H1 (cell line): Measurements from ENCODE around the gene SLC47A2. TPM values are rescaled to one million over a fixed set of nuclear protein-coding genes. Genes with fewer than 3 reads are reported as not detected.

Experiments used
- CTCF ChIA-PET: fragments of 300-600 bp; sonication (Branson Sonifier 250); formaldehyde crosslinking; loops from one replicate; lab custom pipeline; 2021; ENCODE audit not compliant: partially characterized antibody; lab: Charles Lee
- POLR2A ChIA-PET: fragments of 300-600 bp; sonication (Branson Sonifier 250); formaldehyde crosslinking; loops from one replicate; lab custom pipeline; 2021; ENCODE audit warnings: inconsistent platforms; ENCODE audit not compliant: partially characterized antibody; lab: Charles Lee
- DNase-seq, 2 experiments: peaks; one replicate each; pipeline versions ENCODE4 v3.0.0 to v3.0.0-alpha.2; 2010 to 2022; ENCODE audit warnings: low spot score in 2 of 2, low read depth in 1 of 2, mixed read lengths in 1 of 2
- FAIRE-seq: peaks from 2 replicates; lab custom pipeline; 2011; peaks lifted over from hg19 to GRCh38; lab: Jason Lieb, UNC
- H2AFZ ChIP-seq: 2 replicates; pipeline ENCODE4 v1.8.1; 2012; ENCODE audit warnings: low read length, inconsistent platforms
- H2AK5ac ChIP-seq: 2 replicates; pipeline ENCODE4 v1.6.1; 2013; ENCODE audit warnings: low read depth, low read length
- H2BK120ac ChIP-seq: replicated peaks from 2 replicates; pipeline ENCODE3; 2013; ENCODE audit warnings: low read depth, low read length, inconsistent platforms
- H2BK12ac ChIP-seq: 2 replicates; pipeline ENCODE4 v1.6.1; 2013; ENCODE audit warnings: low read depth, low read length
- H2BK15ac ChIP-seq: 2 replicates; pipeline ENCODE4 v1.6.1; 2013; ENCODE audit warnings: low read length
- H2BK20ac ChIP-seq: 2 replicates; pipeline ENCODE4 v1.6.1; 2013; ENCODE audit warnings: low read length
- H2BK5ac ChIP-seq: 2 replicates; pipeline ENCODE4 v1.6.1; 2013; ENCODE audit warnings: low read depth, low read length
- H3K14ac ChIP-seq: 2 replicates; pipeline ENCODE4 v1.6.1; 2013; ENCODE audit warnings: inconsistent platforms; ENCODE audit not compliant: insufficient read length
- H3K18ac ChIP-seq: 2 replicates; pipeline ENCODE4 v1.6.1; 2013; ENCODE audit warnings: low read length; ENCODE audit errors: extremely low read depth
- H3K23ac ChIP-seq: 2 replicates; pipeline ENCODE4 v1.6.1; 2013; ENCODE audit warnings: inconsistent platforms; ENCODE audit not compliant: insufficient read length
- H3K23me2 ChIP-seq: 2 replicates; pipeline ENCODE4 v1.6.1; 2013; ENCODE audit warnings: low read depth, low read length
- H3K27ac ChIP-seq: 2 replicates; pipeline ENCODE4 v1.6.1; 2011; ENCODE audit warnings: low read depth, low read length, inconsistent platforms
- H3K27me3 ChIP-seq, 4 experiments: replicated peaks in 1 of 4; 1 replicate in 1 of 4; 2 replicates in 3 of 4; pipeline versions ENCODE4 v1.6.1 to v1.8.1; 2011 to 2013; ENCODE audit warnings: low read length in 3 of 4, mild to moderate bottlenecking in 3 of 4, inconsistent platforms in 2 of 4, mixed read lengths in 2 of 4, moderate library complexity in 1 of 4; ENCODE audit not compliant: control insufficient read depth in 3 of 4, insufficient read depth in 3 of 4; ENCODE audit errors: extremely low read depth in 1 of 4
- H3K36me3 ChIP-seq, 4 experiments: 2 replicates each; pipeline versions ENCODE4 v1.6.1 to v1.8.1; 2011 to 2013; ENCODE audit warnings: mild to moderate bottlenecking in 4 of 4, low read length in 3 of 4, moderate library complexity in 2 of 4, control low read depth in 1 of 4, inconsistent platforms in 1 of 4; ENCODE audit not compliant: insufficient read depth in 4 of 4, control insufficient read depth in 2 of 4
- H3K4ac ChIP-seq: replicated peaks from 2 replicates; pipeline ENCODE3; 2013; ENCODE audit warnings: low read length, low read depth, mixed read lengths, inconsistent platforms; ENCODE audit not compliant: insufficient read length
- H3K4me1 ChIP-seq, 4 experiments: replicated peaks in 1 of 4; 1 replicate in 1 of 4; 2 replicates in 3 of 4; pipeline versions ENCODE4 v1.6.1 to v1.8.1; 2011 to 2013; ENCODE audit warnings: low read length in 3 of 4, inconsistent platforms in 2 of 4, mixed read lengths in 1 of 4; ENCODE audit not compliant: insufficient read depth in 4 of 4, control insufficient read depth in 3 of 4
- H3K4me2 ChIP-seq, 2 experiments: 2 replicates each; pipeline versions ENCODE4 v1.6.1 to v1.8.1; 2011 to 2013; ENCODE audit warnings: low read depth in 2 of 2, low read length in 2 of 2, control low read depth in 1 of 2, inconsistent platforms in 1 of 2, mild to moderate bottlenecking in 1 of 2; ENCODE audit not compliant: insufficient read depth in 1 of 2
- H3K4me3 ChIP-seq, 4 experiments: fragments of 200-600, 300-600 bp in 1 of 4; sonication (generic), shearing (Covaris generic), sonication (Bioruptor Twin) in 1 of 4; 2 replicates each; pipeline versions ENCODE4 v1.5.1 to v1.8.1; 2011 to 2016; ENCODE audit warnings: low read length in 4 of 4, low read depth in 3 of 4, control low read depth in 2 of 4, inconsistent platforms in 2 of 4, mild to moderate bottlenecking in 2 of 4, mixed read lengths in 1 of 4, moderate library complexity in 1 of 4; ENCODE audit not compliant: insufficient read depth in 2 of 4; ENCODE audit errors: extremely low read depth in 1 of 4
- H3K56ac ChIP-seq: replicated peaks from 2 replicates; pipeline ENCODE3; 2013; ENCODE audit warnings: low read depth, mild to moderate bottlenecking, mixed read lengths, low read length, inconsistent platforms; ENCODE audit not compliant: insufficient read length
- H3K79me1 ChIP-seq: 2 replicates; pipeline ENCODE4 v1.6.1; 2013; ENCODE audit warnings: low read depth, low read length, control low read depth
- H3K79me2 ChIP-seq, 2 experiments: 2 replicates each; pipeline versions ENCODE4 v1.6.1 to v1.8.1; 2012 to 2013; ENCODE audit warnings: low read length in 2 of 2, mild to moderate bottlenecking in 2 of 2, inconsistent platforms in 1 of 2; ENCODE audit not compliant: insufficient read depth in 2 of 2, control insufficient read depth in 1 of 2
- H3K9ac ChIP-seq, 4 experiments: replicated peaks in 1 of 4; 1 replicate in 1 of 4; 2 replicates in 3 of 4; pipeline versions ENCODE4 v1.6.1 to v1.8.1; 2011 to 2013; ENCODE audit warnings: low read depth in 3 of 4, low read length in 3 of 4, control low read depth in 2 of 4, mild to moderate bottlenecking in 2 of 4, moderate library complexity in 2 of 4, inconsistent platforms in 1 of 4; ENCODE audit errors: extremely low read depth in 1 of 4
- H3K9me3 ChIP-seq, 2 experiments: 2 replicates each; pipeline versions ENCODE4 v1.6.1 to v1.8.1; 2012 to 2013; ENCODE audit warnings: mild to moderate bottlenecking in 2 of 2, moderate library complexity in 2 of 2, control low read depth in 1 of 2, inconsistent platforms in 1 of 2, low read depth in 1 of 2, low read length in 1 of 2, mixed read lengths in 1 of 2; ENCODE audit not compliant: insufficient read depth in 2 of 2
- H4K20me1 ChIP-seq, 2 experiments: replicated peaks in 1 of 2; 2 replicates each; pipeline versions ENCODE3 to v1.8.1; 2011 to 2013; ENCODE audit warnings: inconsistent platforms in 2 of 2, low read length in 2 of 2, mild to moderate bottlenecking in 1 of 2; ENCODE audit not compliant: insufficient read depth in 2 of 2, control insufficient read depth in 1 of 2
- H4K5ac ChIP-seq: 2 replicates; pipeline ENCODE4 v1.6.1; 2013; ENCODE audit warnings: low read length, low read depth, mixed read lengths, inconsistent platforms; ENCODE audit not compliant: insufficient read length
- H4K8ac ChIP-seq: 2 replicates; pipeline ENCODE4 v1.8.0; 2013; ENCODE audit warnings: mild to moderate bottlenecking, moderate library complexity, low read length, inconsistent platforms; ENCODE audit not compliant: insufficient read depth; ENCODE audit errors: extremely low read depth
- H4K91ac ChIP-seq: replicated peaks from 2 replicates; pipeline ENCODE3; 2013; ENCODE audit warnings: low read length, mixed read lengths, inconsistent platforms; ENCODE audit not compliant: insufficient read length
- CEBPB ChIP-seq: IDR thresholded peaks from 2 replicates; pipeline ENCODE4 v1.6.1; 2012; ENCODE audit warnings: low read depth, low read length
- FOSL1 ChIP-seq: IDR thresholded peaks from 2 replicates; pipeline ENCODE4 v1.6.1; 2011; ENCODE audit warnings: mild to moderate bottlenecking, low read depth, low read length, moderate library complexity; ENCODE audit not compliant: insufficient read depth
- HDAC2 ChIP-seq, 2 experiments: fragments of 300-600 bp in 1 of 2; sonication (generic) in 1 of 2; IDR thresholded peaks; 2 replicates each; pipeline ENCODE4 v1.6.1; 2011 to 2012; ENCODE audit warnings: low read depth in 2 of 2, low read length in 2 of 2, mild to moderate bottlenecking in 2 of 2, moderate library complexity in 2 of 2, borderline replicate concordance in 1 of 2, inconsistent platforms in 1 of 2
- JUN ChIP-seq: IDR thresholded peaks from 2 replicates; pipeline ENCODE4 v1.6.1; 2011; ENCODE audit warnings: low read depth, mild to moderate bottlenecking, improper control_type of control experiment, low read length
- POLR2A ChIP-seq, 2 experiments: IDR thresholded peaks; 1 replicate in 1 of 2; 2 replicates in 1 of 2; pipeline ENCODE4 v1.6.1; 2011; ENCODE audit warnings: low read depth in 2 of 2, low read length in 2 of 2, mild to moderate bottlenecking in 2 of 2; ENCODE audit errors: control extremely low read depth in 1 of 2
- RFX5 ChIP-seq: IDR thresholded peaks from 2 replicates; pipeline ENCODE4 v1.6.1; 2011; ENCODE audit warnings: low read depth, low read length, improper control_type of control experiment, borderline replicate concordance
- RNF2 ChIP-seq: fragments of 200-900, 300-1000 bp; sonication (generic); IDR thresholded peaks from 2 replicates; pipeline ENCODE4 v1.7.1; 2016; ENCODE audit warnings: borderline replicate concordance, low read depth, mild to moderate bottlenecking, antibody characterized with exemption, low read length; ENCODE audit not compliant: poor library complexity, severe bottlenecking; ENCODE audit errors: missing control alignments
- SAP30 ChIP-seq: fragments of 300-600 bp; sonication (generic); IDR thresholded peaks from 2 replicates; pipeline ENCODE4 v1.7.1; 2012; ENCODE audit warnings: low read length, moderate library complexity, mild to moderate bottlenecking, inconsistent platforms; ENCODE audit not compliant: insufficient read depth, insufficient replicate concordance
- TAF7 ChIP-seq: optimal IDR thresholded peaks from 2 replicates; pipeline ENCODE3; 2011; ENCODE audit warnings: low read depth, mild to moderate bottlenecking, inconsistent platforms, low read length, moderate library complexity, borderline replicate concordance
- USF2 ChIP-seq: IDR thresholded peaks from 2 replicates; pipeline ENCODE4 v1.6.1; 2011; ENCODE audit warnings: low read length, improper control_type of control experiment
- WGBS, 2 experiments: shearing (Covaris generic) in 1 of 2; methylation state at CpG; one replicate each; pipeline versions ENCODE4 v1.1.6 to v1.1.7; 2013 to 2015; ENCODE audit warnings: low lambda C conversion rate in 2 of 2, mixed read lengths in 2 of 2, inconsistent platforms in 1 of 2, low coverage in 1 of 2, missing lambda C conversion rate in 1 of 2; ENCODE audit not compliant: insufficient replicate concordance in 2 of 2, insufficient coverage in 1 of 2, insufficient read length in 1 of 2; ENCODE audit errors: extremely low coverage in 1 of 2, missing lambda C conversion rate in 1 of 2; 5-methylcytosine and 5-hydroxymethylcytosine counted together
- polyA plus RNA-seq, 7 experiments: library from polyadenylated mRNA; depleted of rRNA in 3 of 7; stranded (reverse) in 5 of 7; unstranded in 2 of 7; fragments of >200 nt in 5 of 7; fragments of 200-250 nt in 2 of 7; gene quantifications; 1 replicate in 5 of 7; 2 replicates in 1 of 7; 4 replicates in 1 of 7; pipeline versions ENCODE4 v1.2.1 to v1.2.3, GENCODE V29; 2011 to 2013; ENCODE audit warnings: missing spikeins in 2 of 7, mixed read lengths in 2 of 7
- total RNA-seq: library from RNA; stranded (reverse); fragmentation: NEBNext Ultra II Directional; extraction: Animal tissue kit (Norgen Biotek cat#: 25700); gene quantifications from 2 replicates; pipeline ENCODE4 v1.2.1, GENCODE V29; 2021

Gene SLC47A2
- total and polyA plus RNA-seq, 2 of the 8 experiments (the other 6 are each of a cell fraction or from before 2014, with no cell fraction given) = not detected

- H3K4me2 ChIP-seq = no peak overlapping the region
- no peak overlapping the region for H3K4ac ChIP-seq
- no peak overlapping the region for H3K23ac ChIP-seq
- no peak overlapping the region for H4K8ac ChIP-seq
- no peak overlapping the region for H3K14ac ChIP-seq
- H2BK20ac ChIP-seq = no peak overlapping the region
- POLR2A ChIA-PET = no interaction called here
- H4K5ac ChIP-seq = no peak overlapping the region
- H2BK5ac ChIP-seq = no peak overlapping the region
- H3K79me1 ChIP-seq = no peaks in the 10 kb centered on the region
- no peaks in the 10 kb centered on the region for H3K27me3 ChIP-seq
- H3K4me3 ChIP-seq = no peak overlapping the region
- peaks cover 2% of the 10 kb centered on the region in 2 experiments; a peak in 1 of 4 replicates for H3K9me3 ChIP-seq
- H3K9ac ChIP-seq = no peak overlapping the region
- H3K23me2 ChIP-seq = no peaks in the 10 kb centered on the region
- no peak overlapping the region for H3K27ac ChIP-seq
- DNase-seq (no peak), FAIRE-seq (no peak)
- WGBS, 2 experiments = 91% methylated on average over 3 of the region's 3 CpGs; no CpG with 5 or more reads in 1 of the 2 experiments
- H2BK12ac ChIP-seq = no peak overlapping the region
- H4K91ac ChIP-seq = no peak overlapping the region
- no peaks in the 10 kb centered on the region for H3K79me2 ChIP-seq
- H2BK120ac ChIP-seq = no peak overlapping the region
- H3K18ac ChIP-seq = no peak overlapping the region
- no peak overlapping the region for H2AK5ac ChIP-seq
- no peak overlapping the region for H3K56ac ChIP-seq
- H3K4me1 ChIP-seq = no peaks in the 10 kb centered on the region
- H2AFZ ChIP-seq = no peak overlapping the region
- H4K20me1 ChIP-seq = no peaks in the 10 kb centered on the region
- H2BK15ac ChIP-seq = no peak overlapping the region
- H3K36me3 ChIP-seq = no peaks in the 10 kb centered on the region
- CTCF ChIA-PET = interaction anchor here (1.4 to 2.0 kb wide), 2 partner anchors 14 to 17 kb away, joined by 3 to 8 read pairs; no protein-coding TSS in a partner anchor
- TF ChIP-seq POLR2A (IDR thresholded peaks at IDR 0.05; ENCODE audit: control extremely low read depth in 1 of 2, low read depth in 2 of 2, low read length in 2 of 2) (no peak), RFX5 (no peak), USF2 (no peak), RNF2 (no peak), SAP30 (no peak), FOSL1 (no peak), HDAC2 (IDR thresholded peaks at IDR 0.05; ENCODE audit: borderline replicate concordance in 1 of 2, low read depth in 2 of 2, low read length in 2 of 2) (no peak), CEBPB (no peak), JUN (no peak), TAF7 (no peak)
Measured at GRCh38 chr17:19629449-19629848, 86.9 kb downstream of the SLC47A2 start.
